KBM-7 (cell line): ENCODE measurements around the gene NSG2.

Source experiments
- DNase-seq: peaks from one replicate; pipeline ENCODE4 v3.0.0-alpha.2; 2015
- in situ Hi-C: fragments of 300-500 bp; cut with MboI; formaldehyde crosslinking; loops from 2 replicates; pipeline ENCODE4 v1.14.3; 2020; ENCODE audit warnings: low sequenced_read_pairs, low pct_unique_long_range_greater_than_20kb, mixed read lengths

NSG2 gene

DNA sequence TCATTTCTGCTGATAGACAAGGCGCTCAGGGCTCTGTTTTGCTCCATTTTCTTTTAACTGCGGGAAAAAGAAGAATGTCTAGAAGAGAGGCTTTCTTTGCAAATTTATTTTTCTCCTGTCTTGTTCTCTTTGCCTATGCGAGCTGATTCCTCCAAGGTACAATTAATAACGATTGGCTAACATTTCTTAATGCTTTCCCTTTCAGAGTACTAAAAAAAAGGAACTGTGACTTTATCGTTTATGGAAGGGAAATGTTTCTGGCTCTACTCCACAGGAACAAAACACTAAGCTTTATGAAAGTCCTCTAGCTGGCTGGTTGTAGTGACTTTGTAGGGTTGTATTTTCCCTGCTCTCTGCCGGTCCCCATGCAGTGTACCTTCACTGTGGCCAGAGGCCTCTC, 11.7 kb downstream of the NSG2 start:
- no peak for DNase-seq

DNA sequence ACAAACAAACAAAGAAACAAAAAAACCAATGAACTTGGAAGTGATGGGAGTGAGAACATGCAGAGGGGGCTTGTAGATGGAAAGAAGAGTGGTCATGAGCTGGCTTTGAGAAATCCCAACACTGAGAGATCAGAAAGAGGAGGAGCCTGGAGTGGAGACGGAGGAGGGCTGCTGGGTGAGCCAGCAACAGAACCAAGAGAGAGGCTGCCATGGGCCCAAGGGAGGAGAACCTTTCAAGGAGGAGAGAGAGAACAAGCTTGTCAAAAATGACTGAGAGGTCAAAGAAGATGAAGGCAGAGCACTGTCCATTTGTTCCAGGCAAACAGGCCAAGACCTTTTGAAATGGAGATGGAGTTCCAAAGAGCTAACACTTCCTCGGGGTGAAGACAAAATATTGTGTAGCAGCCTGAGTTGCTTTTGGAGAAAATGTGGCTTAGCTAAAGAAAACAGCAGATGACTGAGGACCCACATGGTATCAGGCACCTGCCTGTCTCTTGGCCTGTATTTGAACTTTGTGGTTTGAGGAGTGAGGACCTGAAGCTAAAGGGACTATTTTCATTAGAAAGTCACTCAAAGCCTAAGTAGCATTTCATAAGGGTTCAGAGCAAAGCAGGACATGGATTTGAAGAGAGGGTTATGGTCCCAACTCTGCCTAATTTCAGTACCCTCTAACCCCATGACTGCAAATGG, 13.1 kb downstream of the NSG2 start:
- in situ Hi-C loops = no loop called here
- DNase-seq = no peak

More for the DNA sequence above, 11.7 kb downstream of the NSG2 start:
- in situ Hi-C loops = no loop called here

DNA sequence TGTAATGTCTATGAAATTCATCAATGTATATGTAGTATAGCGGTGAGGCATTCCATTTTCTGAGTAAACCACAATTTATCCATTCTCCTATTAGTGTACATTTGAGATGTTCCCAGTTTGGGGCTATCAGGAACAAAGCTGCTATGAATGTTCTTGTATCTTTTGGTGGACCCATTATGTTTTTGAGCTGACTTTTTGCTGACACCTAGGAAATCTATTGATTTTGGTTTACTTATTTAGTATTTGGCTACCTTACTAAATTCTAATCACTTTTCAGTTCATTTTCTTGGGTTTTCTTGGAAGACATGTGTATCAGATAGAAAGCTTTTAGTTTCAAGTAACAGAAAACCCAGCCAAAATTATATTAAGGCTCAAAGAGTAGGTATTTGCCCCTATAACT, 13.7 kb downstream of the NSG2 start:
- no peak for DNase-seq
- in situ Hi-C loops = no loop called here

DNA sequence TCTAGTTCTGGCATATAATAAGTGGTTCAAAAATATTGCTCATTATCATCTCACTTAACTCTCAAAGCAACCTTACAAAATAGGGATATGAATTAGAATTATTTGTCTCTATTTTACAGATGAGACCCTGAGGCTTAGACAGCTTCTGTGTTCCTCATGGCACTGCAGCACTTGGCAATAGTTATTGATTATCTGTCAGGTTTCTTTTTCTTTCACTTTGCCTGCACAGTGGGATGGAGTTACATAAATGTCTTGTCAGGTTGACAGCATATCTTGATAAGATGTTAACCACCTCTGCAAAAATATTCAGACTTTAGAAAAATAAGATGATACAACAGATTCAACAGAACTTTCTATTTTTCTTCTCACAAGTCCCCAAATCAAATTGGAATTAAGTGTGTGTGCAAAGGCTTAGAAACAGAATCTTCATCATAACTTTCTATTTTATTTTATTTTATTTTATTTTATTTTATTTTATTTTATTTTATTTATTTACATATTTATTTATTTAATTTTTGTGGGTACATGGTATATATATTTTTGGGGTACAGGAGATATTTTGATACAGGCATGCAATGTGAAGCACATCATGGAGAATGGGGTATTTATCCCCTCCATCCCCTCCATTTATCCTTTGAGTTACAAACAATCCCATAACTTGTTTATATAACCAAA, 17.7 kb downstream of the NSG2 start:
- no peak for DNase-seq
- in situ Hi-C loops = no loop called here

DNA sequence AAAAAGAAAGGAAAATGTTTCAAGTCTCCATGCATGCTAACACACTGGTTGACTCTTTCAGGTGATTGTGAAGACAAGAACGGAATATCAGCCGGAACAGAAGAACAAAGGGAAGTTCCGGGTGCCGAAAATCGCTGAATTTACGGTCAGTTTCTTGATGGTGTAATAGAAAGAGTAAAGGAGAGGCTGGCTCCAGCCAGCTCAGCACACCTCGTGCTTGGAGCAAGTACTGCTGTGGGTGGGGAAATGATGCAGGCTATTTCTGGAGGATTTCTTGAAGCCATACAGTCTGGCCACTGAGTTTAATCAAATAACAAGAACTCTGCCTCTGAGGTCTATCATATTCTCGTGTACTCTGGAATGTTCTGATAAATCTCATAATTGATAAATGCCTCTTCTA, 18.7 kb downstream of the NSG2 start:
- no peak for DNase-seq
- in situ Hi-C loops = no loop called here

DNA sequence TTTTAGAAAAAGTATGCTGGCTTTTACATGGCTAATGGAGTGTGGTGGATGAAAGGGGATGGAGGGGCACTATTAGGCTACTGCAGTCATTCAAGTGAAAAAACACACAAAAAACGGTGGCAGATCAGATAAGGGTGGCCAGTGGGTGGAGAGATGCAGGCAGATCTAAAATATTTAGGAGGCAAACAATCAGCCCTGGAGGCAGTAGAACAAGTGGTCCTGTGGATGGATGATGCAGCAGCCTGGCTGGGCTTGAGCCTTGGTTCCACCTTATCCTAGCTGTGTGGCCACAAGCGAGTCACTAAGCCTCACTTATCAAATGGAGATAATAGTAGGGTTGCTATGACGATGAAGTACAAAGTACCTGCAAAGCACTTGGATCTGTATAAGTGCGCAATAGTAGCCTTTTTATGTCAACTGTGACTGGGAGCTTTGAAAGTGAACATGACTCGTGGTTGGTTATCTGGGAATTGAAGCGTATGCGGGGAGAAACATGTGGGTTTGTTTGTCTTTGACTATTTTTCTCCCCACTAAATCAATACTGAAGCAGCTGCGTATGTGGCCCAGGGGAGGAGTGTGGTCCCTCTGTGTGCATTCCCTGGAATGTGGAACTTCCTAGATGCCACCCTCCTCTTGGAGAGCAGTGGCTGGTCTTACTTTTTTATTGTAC, 20.2 kb downstream of the NSG2 start:
- in situ Hi-C loops = no loop called here
- DNase-seq = no peak

DNA sequence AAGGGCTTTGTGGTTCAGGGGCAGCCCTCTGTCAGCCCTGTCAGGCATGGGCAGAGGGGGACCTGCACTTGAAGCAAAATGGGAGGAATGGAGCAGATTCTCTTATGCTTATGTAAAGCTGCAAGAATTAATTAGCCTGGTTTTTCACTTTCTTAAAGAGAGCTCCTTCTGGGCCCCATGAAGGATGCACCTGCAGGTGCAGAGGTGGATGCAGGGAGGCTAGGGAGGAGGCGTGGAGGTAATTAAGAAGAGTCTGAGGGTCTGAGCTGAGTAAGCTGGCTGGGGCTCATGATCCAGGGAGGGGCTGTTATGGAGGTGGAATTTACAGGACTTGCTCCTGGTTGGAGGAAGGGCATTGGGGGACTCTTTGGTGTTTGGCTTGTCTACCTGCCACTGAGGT, 22.0 kb downstream of the NSG2 start:
- no peak for DNase-seq
- in situ Hi-C loops = no loop called here

DNA sequence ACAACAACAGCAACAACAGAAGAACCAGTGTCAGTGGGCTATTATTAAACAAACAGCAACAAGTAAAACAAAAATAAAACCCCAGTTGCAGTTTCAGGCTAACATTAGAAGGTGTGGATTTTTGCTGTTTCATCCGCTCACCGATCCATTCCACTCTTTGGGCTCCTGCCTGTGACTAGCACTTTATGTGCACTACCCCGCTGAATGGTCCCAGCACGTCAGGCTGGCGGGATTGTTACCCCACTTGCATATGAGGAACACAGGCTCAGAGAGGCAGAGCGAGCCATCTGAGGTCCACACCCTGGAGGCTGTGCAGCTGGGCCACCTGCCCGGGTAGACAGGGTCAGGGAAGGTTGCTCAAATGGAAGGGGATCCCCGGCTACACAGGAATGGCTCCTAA, 26.0 kb downstream of the NSG2 start:
- DNase-seq = no peak
- in situ Hi-C loops = no loop called here

DNA sequence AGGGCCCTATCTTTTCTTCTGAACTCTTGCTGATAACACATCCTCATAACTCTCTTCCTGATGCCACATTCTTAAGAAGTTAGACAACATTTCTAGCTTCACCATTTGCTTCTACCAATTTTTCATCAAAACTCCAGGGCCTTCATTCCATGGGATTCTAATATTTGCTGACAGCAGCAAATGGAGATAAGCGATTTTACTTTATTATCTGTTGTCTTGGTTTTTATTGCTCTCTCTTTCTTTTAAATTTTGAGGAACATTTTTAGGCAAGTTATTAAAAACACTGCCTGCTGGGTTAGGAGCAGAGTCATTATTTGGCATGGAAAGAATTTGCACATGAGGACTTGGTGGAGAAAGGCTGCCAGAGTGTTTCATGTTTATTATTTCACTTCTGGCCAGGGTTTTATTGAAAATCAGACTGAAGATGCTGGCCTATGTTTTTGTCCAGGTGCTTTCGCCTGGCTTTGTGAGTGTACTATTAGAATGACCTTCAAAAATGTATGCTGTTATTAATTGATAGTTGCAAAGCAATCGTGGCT, 27.7 kb downstream of the NSG2 start:
- in situ Hi-C loops = no loop called here
- DNase-seq = no peak

DNA sequence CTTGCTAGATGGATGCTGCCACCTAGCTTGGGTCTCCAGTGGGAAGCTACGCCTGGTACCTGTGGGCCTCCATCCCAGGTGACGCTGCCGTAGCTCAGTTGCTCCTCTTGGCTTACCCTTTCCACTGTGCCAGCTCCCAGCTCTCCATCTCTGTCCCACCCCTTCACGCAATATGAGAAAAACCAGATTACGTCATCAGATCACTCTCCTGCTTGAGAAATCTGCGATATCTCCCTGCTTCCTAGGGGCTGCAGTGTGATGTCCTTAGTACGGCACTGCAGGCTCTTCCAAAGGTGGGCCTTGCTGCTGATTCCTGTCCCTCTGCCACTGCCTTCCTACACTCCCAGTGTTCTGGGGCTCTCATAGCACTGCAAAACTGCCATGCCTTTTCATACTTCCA, 28.9 kb downstream of the NSG2 start:
- in situ Hi-C loops = no loop called here
- no peak for DNase-seq

DNA sequence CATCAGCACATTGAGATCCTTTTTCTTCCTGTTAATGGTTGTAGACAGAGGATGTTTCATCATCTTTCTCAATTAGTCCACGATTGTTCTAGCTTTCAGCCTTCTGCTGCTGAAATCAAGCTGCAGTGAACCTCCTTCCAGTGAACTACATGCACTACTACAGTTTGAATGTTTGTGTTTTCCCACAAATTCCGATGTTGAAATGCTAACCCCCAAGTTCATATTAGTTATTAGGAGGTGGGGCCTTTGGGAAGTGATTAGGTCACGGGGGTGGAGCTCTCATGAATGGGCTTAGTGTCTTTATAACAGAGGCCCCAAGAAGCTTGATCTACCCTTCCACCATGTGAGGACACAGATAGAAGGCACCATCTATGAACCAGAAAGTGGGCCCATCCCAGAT, 32.9 kb downstream of the NSG2 start:
- DNase-seq = no peak
- in situ Hi-C loops = no loop called here

DNA sequence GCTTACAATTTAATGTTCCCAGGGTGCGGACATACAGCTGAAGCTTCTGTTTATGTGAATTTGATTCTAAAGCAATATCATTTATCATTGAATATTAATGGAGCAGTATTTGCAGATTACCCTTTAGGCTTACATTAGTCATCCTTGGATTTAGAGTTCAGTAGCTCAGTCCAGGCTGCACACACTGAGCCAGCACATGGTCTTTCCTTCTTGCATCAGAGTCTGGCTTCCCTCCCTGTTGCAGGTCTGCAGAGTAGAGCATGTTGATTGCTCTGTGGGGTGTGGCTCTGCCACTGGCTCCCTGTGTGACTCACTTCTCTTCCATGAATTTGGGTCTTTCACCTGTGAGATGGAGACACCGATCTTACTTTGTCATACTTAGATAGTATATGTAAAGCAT, 36.8 kb downstream of the NSG2 start:
- in situ Hi-C loops = no loop called here
- no peak for DNase-seq

DNA sequence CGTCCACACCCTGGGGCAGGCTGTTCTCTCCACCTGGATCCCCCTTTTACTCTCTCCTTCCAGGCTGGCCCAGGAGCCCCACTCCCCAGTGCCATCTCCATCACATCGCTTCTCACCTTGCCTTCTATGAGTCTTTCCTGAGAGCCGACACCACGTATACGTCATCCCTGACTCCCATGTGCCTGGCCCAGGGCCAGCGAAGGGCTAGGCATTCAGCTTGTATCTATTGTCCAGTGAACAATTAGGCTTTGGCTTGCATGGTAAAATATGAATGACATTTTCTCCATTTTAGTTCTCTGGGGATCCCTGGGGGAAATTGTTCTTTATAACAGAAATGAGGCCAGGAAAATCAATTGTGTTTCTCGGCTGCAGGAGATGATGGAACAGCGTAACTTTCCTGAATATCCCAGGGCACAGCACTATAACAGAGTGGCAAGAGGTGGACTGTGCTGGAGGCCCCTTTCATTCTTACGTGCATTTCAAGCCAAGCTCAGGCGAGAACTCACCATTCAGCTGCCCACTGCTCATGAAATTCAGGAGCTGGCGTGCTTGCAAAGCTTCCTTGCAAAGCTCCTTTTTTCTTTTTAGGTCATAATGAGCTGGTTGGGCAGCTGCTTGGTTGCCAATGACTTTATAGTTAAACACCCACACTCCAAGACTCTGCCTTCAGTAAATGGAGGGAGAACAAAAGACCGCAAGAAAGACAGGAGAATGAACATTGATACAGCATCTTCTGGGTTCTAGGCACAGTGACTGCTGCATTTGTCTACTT, 37.7 kb downstream of the NSG2 start:
- no peak for DNase-seq
- in situ Hi-C loops = no loop called here

DNA sequence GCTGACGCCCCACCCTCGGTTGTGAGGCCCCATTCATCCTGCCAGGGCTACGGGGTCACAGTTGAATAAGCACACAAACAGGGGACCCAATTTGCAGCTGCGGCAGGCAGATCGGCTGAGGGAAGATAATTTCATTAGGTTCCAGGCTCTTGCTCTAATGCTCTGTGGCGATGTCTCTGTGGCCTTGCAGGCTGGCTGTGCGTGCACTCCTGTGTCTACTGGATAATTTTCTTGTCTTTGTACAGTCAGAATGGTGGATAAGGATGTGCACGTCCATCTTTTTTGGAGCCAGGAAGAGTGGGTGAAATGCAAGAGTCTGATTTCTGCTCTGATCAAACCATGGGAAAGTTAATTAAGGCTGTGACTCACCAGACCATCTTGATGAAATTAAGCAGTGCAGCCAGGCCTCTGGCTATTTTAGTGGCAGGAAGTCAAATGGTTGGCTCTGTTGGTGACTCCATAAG, 39.2 kb downstream of the NSG2 start:
- no peak for DNase-seq
- in situ Hi-C loops = no loop called here

DNA sequence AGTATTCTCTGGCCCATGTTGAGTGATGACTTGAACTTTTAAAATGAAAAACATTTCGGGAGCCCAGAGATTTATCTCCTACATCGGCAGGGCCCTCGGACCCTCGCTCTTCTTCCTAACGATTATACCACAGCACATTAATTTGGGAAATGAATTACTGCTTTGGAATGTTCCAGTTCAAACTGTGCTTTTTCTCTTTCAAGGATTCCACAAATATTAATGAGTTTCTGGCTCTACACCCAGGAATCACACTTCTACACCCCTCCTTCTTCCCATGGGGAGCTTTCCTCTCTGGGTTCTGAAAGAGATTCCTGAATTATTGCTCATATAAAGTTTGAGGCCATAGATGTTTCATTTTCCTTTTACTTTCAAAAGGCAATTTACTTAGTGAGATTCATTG, 41.2 kb downstream of the NSG2 start:
- no peak for DNase-seq
- in situ Hi-C loops = no loop called here

DNA sequence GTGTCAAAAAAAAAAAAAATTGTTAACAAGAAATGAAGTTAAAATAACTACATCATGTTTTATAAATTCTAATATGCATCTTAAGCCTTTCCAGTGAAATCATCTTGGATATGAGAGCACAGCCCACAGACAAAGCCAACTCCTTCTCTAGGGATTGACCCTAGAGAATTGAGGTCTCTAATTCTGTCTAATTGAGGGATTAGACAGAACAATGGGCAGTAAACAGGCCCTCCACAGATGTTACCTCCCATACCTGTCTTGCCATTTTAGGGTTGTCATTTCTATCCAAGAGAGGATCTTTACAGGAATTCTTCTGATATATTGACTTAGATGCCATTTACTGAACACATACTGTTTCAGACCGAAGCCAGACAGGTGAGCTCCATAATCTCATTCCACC, 42.3 kb downstream of the NSG2 start:
- DNase-seq = no peak
- in situ Hi-C loops = no loop called here

DNA sequence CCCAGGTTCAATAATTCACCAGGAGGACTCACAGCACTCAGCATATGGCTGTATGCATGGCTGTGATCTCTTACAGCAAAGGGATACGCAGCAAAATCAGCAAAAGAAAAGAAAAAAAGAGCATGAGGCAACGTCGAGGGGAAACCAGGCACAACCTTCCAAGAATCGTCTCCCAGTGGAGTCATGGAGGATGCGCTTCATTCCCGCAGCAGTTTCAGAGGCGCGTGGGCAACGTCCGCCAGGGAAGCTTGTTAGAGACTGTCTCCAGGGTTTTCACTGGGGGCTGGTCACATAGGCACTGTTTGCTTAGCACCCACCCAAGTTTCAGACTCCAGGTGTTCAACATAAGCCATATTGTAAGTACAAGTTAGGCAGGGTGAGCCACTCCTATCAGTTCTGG, 44.6 kb downstream of the NSG2 start:
- in situ Hi-C loops = no loop called here

DNA sequence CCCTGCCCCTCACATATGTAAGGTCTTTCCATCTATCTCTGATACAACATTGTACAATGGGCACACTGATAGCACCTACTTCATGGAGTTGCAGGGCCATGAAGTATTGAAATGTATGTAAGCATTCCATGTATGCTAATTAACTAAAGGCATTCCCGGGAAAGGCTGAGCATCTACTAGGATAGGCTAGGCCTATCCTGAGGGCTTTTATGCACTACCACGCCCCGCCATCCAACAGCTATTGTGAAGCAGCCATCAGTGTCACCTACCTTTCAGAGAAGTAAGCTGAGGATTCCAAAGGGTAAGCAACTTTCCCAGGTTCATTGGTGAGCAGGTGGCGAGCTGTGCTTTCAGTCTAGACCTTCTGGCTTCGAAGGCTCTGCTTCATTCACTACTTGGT, 47.6 kb downstream of the NSG2 start:
- in situ Hi-C loops = no loop called here
- DNase-seq = no peak

More for the DNA sequence above, 44.6 kb downstream of the NSG2 start:
- no peak for DNase-seq

DNA sequence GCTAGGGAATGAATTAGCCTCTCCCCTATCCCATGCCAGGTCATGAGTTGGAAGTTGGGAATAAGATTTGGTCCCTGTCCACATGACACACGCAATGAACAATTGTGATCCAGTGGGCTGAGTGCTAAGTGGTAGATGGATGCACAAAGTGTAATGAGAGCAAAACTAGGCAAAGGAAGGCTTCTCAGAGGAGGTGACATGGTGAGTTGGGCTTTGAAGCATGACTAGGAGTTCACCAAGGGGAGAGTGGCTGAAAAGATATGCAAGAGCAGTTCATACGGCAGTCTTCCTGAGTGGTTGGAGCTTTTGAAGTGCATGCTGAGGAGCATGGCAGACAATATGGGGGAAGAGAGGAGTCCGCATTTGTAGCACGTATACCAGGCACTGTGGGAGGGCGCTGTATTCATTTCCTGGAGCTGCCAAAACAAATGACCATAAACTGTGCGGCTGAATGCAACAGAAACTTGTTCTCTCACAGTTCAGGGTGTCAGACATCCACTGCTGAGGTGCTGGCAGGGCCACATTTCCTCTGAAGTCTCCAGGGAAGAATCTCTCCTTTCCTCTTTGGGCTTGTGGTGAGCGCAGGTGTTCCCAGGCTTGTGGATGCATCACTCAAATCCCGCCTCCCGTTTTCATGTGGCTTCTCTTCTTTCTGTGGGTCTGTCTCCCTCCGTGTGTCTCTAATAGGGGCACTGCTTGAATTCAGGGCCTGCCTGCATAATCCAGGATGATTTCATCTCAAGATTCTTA, 49.5 kb downstream of the NSG2 start:
- no peak for DNase-seq

More for the DNA sequence above, 49.5 kb downstream of the NSG2 start:
- in situ Hi-C loops = no loop called here
